WTC11 (cell line): ENCODE data around the gene RFX8. TPM values are rescaled to one million over a fixed set of nuclear protein-coding genes. Genes with fewer than 3 reads are reported as not detected.

Source experiments
- ATAC-seq: fragments of 200-7000 bp; cut with Tn5 transposase; 2 replicates; pipeline ENCODE4 v1.10.0; 2021; ENCODE audit warnings: mild to moderate bottlenecking, moderate library complexity
- CTCF ChIA-PET: fragments of 300-600 bp; sonication (Branson Sonifier 250); formaldehyde crosslinking; loops from one replicate; lab custom pipeline; 2021; ENCODE audit warnings: antibody characterized with exemption; lab: Charles Lee
- POLR2A ChIA-PET: fragments of 350-600 bp; sonication (Branson Sonifier 250); formaldehyde crosslinking; loops from one replicate; lab custom pipeline; 2021; ENCODE audit warnings: antibody characterized with exemption; lab: Charles Lee
- DNase-seq: peaks from one replicate; pipeline ENCODE4 v3.0.0; 2021; ENCODE audit warnings: low spot score
- H3K27ac Mint-ChIP-seq: 2 replicates; pipeline ENCODE4 v1.8.0; 2021; ENCODE audit warnings: mixed read lengths
- H3K27me3 Mint-ChIP-seq: 2 replicates; pipeline ENCODE4 v1.8.0; 2021; ENCODE audit warnings: low read depth, mild to moderate bottlenecking, moderate library complexity, mixed read lengths
- H3K36me3 Mint-ChIP-seq: 2 replicates; pipeline ENCODE4 v1.8.0; 2021; ENCODE audit warnings: mixed read lengths
- H3K4me1 Mint-ChIP-seq: 2 replicates; pipeline ENCODE4 v1.8.0; 2022; ENCODE audit warnings: mixed read lengths
- H3K4me3 Mint-ChIP-seq: 2 replicates; pipeline ENCODE4 v1.8.0; 2021; ENCODE audit warnings: mild to moderate bottlenecking, moderate library complexity, mixed read lengths
- H3K9me3 Mint-ChIP-seq: 2 replicates; pipeline ENCODE4 v1.8.0; 2021; ENCODE audit warnings: mixed read lengths
- CREB1 ChIP-seq: sonication (generic); formaldehyde crosslinking; IDR thresholded peaks from 2 replicates; pipeline ENCODE4 v1.8.0; 2023; ENCODE audit warnings: mild to moderate bottlenecking, missing genetic modification reagents
- E2F4 ChIP-seq: sonication (generic); formaldehyde crosslinking; IDR thresholded peaks from 2 replicates; pipeline ENCODE4 v1.8.1; 2022; ENCODE audit warnings: low read depth, mild to moderate bottlenecking, moderate library complexity, missing genetic modification reagents, borderline replicate concordance
- ETV6 ChIP-seq: sonication (generic); formaldehyde crosslinking; IDR thresholded peaks from 2 replicates; pipeline ENCODE4 v1.8.1; 2022; ENCODE audit warnings: mild to moderate bottlenecking, missing genetic modification reagents
- FOXJ3 ChIP-seq: sonication (generic); formaldehyde crosslinking; IDR thresholded peaks from 2 replicates; pipeline ENCODE4 v1.9.0; 2021; ENCODE audit warnings: missing genetic modification reagents, mild to moderate bottlenecking, borderline replicate concordance
- FOXP4 ChIP-seq: sonication (generic); formaldehyde crosslinking; IDR thresholded peaks from 2 replicates; pipeline ENCODE4 v1.8.0; 2022; ENCODE audit warnings: mild to moderate bottlenecking, missing genetic modification reagents
- HMGA2 ChIP-seq: fragments of 250-450 bp; sonication (Bioruptor Pico); IDR thresholded peaks from 2 replicates; pipeline ENCODE4 v1.4.0; 2021; ENCODE audit warnings: mild to moderate bottlenecking, moderate library complexity
- IRF1 ChIP-seq: sonication (generic); formaldehyde crosslinking; IDR thresholded peaks from 2 replicates; pipeline ENCODE4 v1.8.0; 2023; ENCODE audit warnings: missing genetic modification reagents
- JUN ChIP-seq: sonication (generic); formaldehyde crosslinking; IDR thresholded peaks from 2 replicates; pipeline ENCODE4 v1.8.0; 2023; ENCODE audit warnings: mild to moderate bottlenecking, missing genetic modification reagents
- KAT7 ChIP-seq: sonication (generic); formaldehyde crosslinking; IDR thresholded peaks from 2 replicates; pipeline ENCODE4 v1.8.1; 2023; ENCODE audit warnings: missing genetic modification reagents, mild to moderate bottlenecking, borderline replicate concordance
- NR3C1 ChIP-seq: sonication (generic); formaldehyde crosslinking; conservative IDR thresholded peaks from 2 replicates; pipeline ENCODE4 v1.8.1; 2023; ENCODE audit warnings: low read depth, mild to moderate bottlenecking, missing genetic modification reagents
- OVOL2 ChIP-seq: fragments of 250-450 bp; sonication (Bioruptor Pico); IDR thresholded peaks from 2 replicates; pipeline ENCODE4 v1.9.0; 2021; ENCODE audit warnings: mild to moderate bottlenecking, borderline replicate concordance
- TEAD1 ChIP-seq: sonication (generic); formaldehyde crosslinking; IDR thresholded peaks from 2 replicates; pipeline ENCODE4 v1.8.0; 2022; ENCODE audit warnings: mild to moderate bottlenecking, missing genetic modification reagents
- USF1 ChIP-seq: sonication (generic); formaldehyde crosslinking; IDR thresholded peaks from 2 replicates; pipeline ENCODE4 v1.8.0; 2022; ENCODE audit warnings: mild to moderate bottlenecking, missing genetic modification reagents
- USF2 ChIP-seq: sonication (generic); formaldehyde crosslinking; IDR thresholded peaks from 2 replicates; pipeline ENCODE4 v1.8.1; 2023; ENCODE audit warnings: mild to moderate bottlenecking, missing genetic modification reagents, moderate library complexity
- ZNF121 ChIP-seq: sonication (generic); formaldehyde crosslinking; IDR thresholded peaks from 2 replicates; pipeline ENCODE4 v1.8.0; 2023; ENCODE audit warnings: missing genetic modification reagents
- ZNF416 ChIP-seq: fragments of 250-450 bp; sonication (Bioruptor Pico); IDR thresholded peaks from 2 replicates; pipeline ENCODE4 v1.9.0; 2021; ENCODE audit warnings: mild to moderate bottlenecking, inconsistent platforms
- ZNF423 ChIP-seq: fragments of 250-450 bp; sonication (Bioruptor Pico); IDR thresholded peaks from 2 replicates; pipeline ENCODE4 v2.1.2; 2022; ENCODE audit warnings: mild to moderate bottlenecking, moderate library complexity
- total RNA-seq: library from RNA; stranded (reverse); gene quantifications from 3 replicates; pipeline ENCODE4 v1.2.3, GENCODE V29; 2021
- TF ChIP-seq, protein P1 (sequence below): fragments of 250-450 bp; sonication (Bioruptor Pico); IDR thresholded peaks from 2 replicates; pipeline ENCODE4 v1.9.0; 2021; ENCODE audit warnings: mild to moderate bottlenecking
- TF ChIP-seq, protein P2 (sequence below): sonication (generic); formaldehyde crosslinking; IDR thresholded peaks from 2 replicates; pipeline ENCODE4 v1.8.0; 2022; ENCODE audit warnings: missing genetic modification reagents
- TF ChIP-seq, protein P3 (sequence below): sonication (generic); formaldehyde crosslinking; IDR thresholded peaks from 2 replicates; pipeline ENCODE4 v1.8.1; 2023; ENCODE audit warnings: mild to moderate bottlenecking, missing genetic modification reagents

The RFX8 gene
- total RNA-seq, 1 experiment from 2014 or later = 0.28 TPM

DNA sequence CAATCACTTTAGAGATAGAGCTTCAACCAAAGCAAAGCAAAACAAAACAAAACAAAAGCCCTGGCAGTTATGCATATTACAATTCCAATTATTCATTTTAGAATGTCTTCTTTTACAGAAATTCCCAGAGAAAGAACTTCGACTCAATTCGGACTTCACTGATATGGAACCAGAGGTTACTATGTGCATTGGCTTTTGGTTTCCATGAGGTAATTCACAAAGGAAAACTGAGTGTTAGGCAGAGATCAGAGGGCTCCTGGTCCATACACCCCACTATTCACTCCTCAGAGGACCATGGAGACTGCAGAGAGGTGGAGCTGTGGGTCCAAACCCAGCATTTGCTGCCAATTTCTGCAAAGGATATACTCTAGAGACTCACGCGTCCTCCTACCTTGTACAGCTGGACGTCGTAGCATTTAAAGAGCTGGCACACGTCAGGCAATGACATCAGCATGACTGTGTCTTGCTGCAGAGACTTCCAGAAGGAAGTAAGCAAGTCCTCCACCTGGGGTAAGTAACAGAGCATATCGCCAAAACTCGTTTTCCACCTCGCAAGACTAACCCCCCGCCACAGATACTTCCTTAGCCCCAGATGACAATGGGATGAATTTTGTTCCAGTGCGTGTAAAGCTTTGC is 56.3 kb downstream of the RFX8 start (continued):
- TF ChIP-seq USF1 (CRISPR knock-in tag) (no peak), USF2 (no peak), ZNF416 (CRISPR knock-in tag) (no peak), IRF1 (no peak), NR3C1 (CRISPR knock-in tag) (no peak), FOXP4 (no peak), HMGA2 (CRISPR knock-in tag) (no peak)
- TF ChIP-seq, protein P1, sequence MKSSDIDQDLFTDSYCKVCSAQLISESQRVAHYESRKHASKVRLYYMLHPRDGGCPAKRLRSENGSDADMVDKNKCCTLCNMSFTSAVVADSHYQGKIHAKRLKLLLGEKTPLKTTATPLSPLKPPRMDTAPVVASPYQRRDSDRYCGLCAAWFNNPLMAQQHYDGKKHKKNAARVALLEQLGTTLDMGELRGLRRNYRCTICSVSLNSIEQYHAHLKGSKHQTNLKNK = no peak
- TF ChIP-seq, protein P2, sequence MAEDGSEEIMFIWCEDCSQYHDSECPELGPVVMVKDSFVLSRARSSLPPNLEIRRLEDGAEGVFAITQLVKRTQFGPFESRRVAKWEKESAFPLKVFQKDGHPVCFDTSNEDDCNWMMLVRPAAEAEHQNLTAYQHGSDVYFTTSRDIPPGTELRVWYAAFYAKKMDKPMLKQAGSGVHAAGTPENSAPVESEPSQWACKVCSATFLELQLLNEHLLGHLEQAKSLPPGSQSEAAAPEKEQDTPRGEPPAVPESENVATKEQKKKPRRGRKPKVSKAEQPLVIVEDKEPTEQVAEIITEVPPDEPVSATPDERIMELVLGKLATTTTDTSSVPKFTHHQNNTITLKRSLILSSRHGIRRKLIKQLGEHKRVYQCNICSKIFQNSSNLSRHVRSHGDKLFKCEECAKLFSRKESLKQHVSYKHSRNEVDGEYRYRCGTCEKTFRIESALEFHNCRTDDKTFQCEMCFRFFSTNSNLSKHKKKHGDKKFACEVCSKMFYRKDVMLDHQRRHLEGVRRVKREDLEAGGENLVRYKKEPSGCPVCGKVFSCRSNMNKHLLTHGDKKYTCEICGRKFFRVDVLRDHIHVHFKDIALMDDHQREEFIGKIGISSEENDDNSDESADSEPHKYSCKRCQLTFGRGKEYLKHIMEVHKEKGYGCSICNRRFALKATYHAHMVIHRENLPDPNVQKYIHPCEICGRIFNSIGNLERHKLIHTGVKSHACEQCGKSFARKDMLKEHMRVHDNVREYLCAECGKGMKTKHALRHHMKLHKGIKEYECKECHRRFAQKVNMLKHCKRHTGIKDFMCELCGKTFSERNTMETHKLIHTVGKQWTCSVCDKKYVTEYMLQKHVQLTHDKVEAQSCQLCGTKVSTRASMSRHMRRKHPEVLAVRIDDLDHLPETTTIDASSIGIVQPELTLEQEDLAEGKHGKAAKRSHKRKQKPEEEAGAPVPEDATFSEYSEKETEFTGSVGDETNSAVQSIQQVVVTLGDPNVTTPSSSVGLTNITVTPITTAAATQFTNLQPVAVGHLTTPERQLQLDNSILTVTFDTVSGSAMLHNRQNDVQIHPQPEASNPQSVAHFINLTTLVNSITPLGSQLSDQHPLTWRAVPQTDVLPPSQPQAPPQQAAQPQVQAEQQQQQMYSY (CRISPR knock-in tag) = no peak
- TF ChIP-seq, protein P3, sequence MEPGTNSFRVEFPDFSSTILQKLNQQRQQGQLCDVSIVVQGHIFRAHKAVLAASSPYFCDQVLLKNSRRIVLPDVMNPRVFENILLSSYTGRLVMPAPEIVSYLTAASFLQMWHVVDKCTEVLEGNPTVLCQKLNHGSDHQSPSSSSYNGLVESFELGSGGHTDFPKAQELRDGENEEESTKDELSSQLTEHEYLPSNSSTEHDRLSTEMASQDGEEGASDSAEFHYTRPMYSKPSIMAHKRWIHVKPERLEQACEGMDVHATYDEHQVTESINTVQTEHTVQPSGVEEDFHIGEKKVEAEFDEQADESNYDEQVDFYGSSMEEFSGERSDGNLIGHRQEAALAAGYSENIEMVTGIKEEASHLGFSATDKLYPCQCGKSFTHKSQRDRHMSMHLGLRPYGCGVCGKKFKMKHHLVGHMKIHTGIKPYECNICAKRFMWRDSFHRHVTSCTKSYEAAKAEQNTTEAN = no peak

DNA sequence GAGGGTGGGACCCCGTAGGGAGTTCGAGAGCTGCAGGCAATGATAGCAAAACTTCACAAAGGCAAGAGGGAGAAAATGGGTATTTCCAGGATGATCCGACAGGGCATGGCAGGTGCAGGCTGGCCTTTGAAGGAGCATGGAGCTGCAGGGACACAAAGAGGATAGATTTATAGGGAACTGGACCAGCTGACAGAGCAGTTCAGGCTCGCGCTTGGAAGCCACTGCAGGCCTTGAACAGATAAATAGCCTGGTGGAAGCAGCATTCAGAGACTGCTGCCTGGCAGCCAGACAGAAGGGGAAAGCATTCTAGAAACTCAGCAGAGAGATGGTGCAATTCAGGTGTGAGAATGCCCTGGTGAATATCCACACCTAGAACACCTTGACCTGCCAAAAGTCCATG is 58.3 kb downstream of the RFX8 start:
- Mint-ChIP-seq H3K36me3 (peaks cover 8% of the 10 kb centered on the region; the same call in 1 of the 2 replicates), H3K4me3 (no peak overlapping the region), H3K27ac (no peak overlapping the region), H3K9me3 (peaks cover 11% of the 10 kb centered on the region), H3K27me3 (no peaks in the 10 kb centered on the region; the same call in 1 of the 2 replicates), H3K4me1 (no peaks in the 10 kb centered on the region)
- CTCF ChIA-PET = interaction anchor here (1.1 to 1.8 kb wide), 2 partner anchors 74 to 76 kb away, joined by 3 to 6 read pairs; no protein-coding TSS in a partner anchor
- DNase-seq = no peak
- no peak for TF ChIP-seq TEAD1 (CRISPR knock-in tag)
- no peak for ATAC-seq
- POLR2A ChIA-PET = no interaction called here

DNA sequence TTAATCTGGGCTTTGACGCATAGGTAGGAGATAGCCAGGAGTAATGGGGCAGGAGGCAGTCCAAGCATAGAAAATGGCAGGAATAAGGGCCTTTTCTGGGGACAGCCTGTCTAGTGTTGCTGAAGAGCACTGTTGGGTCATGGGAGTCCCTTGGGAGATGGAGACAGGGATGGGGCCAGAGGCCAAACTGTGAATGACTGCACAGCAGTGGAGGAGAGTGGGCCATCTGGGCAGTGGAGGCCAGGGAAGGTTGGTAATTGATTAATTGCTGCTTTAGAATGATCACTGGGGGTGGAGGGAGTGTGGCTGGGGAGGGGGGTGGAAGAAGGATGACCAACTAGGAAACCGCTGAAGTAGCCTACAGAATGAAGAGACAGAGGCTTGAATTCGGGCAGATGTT is 59.0 kb downstream of the RFX8 start:
- Mint-ChIP-seq H3K4me3 (no peak overlapping the region), H3K4me1 (peaks cover 7% of the 10 kb centered on the region; the same call in 1 of the 2 replicates), H3K27ac (no peak overlapping the region), H3K27me3 (no peaks in the 10 kb centered on the region; the same call in 1 of the 2 replicates), H3K36me3 (peaks cover 8% of the 10 kb centered on the region; the same call in 1 of the 2 replicates), H3K9me3 (peaks cover 11% of the 10 kb centered on the region)
- POLR2A ChIA-PET = no interaction called here
- CTCF ChIA-PET = interaction anchor here (1.8 kb wide), 1 partner anchor 74 kb away, joined by 6 read pairs; no protein-coding TSS in a partner anchor
- no peak for DNase-seq
- no peak for ATAC-seq
- no peak for TF ChIP-seq CREB1
- no peak for TF ChIP-seq JUN
- TF ChIP-seq ETV6 = no peak
- no peak for TF ChIP-seq USF2
- no peak for TF ChIP-seq FOXJ3
- no peak for TF ChIP-seq ZNF423 (CRISPR knock-in tag)
- TF ChIP-seq KAT7 (CRISPR knock-in tag) = no peak
- TF ChIP-seq ZNF121 (CRISPR knock-in tag) = no peak
- TF ChIP-seq E2F4 (CRISPR knock-in tag) = no peak
- TF ChIP-seq OVOL2 = no peak
